ENCODE data around the gene USH1C.

USH1C gene

GRCh38 chr11:17498475-17498874 is 45.7 kb downstream of the USH1C start:
- DNase-seq, result no peak

DNA sequence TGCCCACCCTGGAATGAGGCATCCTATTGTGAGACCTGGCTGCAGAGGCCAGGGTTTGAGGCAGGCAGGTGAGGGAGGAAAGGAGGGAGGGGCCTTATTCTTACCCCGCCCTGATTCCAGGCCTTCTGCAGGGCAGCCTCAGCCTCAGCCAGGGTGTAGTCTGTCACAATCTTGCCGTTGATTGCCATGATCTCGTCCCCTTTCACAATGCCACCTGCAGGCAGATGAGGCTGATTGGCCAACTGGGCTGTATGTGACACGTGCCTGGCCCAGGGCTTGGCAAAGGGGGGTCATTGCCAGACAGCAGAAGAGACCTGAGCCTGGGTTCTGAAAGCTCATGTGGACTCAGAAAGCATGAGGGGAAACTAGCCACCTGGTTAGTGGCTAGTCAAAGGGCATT is 46.2 kb downstream of the USH1C start:
- DNase-seq, result no peak

DNA sequence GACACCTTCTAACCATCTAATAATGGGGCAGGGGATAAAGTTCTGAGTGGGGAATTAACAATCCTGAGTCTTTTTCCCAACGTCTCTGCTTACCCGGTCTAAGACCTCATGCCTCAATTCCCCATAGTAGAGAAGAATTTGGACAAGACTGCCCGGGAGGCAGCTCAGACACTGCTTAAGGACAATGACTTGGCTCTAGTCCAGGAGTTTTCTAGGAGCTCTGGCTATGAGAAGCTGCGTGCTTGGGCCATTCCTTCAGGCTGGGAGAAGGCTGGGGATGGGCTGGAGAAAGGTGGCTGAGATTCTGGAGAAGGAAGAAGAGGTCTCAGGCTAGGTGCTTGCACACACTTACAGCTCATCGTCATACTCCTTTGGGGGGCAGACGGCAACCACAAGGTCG is 47.8 kb downstream of the USH1C start:
- no peak for DNase-seq

- no peak for DNase-seq
Measured at GRCh38 chr11:17494019-17494418, 50.2 kb downstream of the USH1C start.

GRCh38 chr11:17490938-17491337 is 53.3 kb downstream of the USH1C start:
- DNase-seq, result no peak

DNA sequence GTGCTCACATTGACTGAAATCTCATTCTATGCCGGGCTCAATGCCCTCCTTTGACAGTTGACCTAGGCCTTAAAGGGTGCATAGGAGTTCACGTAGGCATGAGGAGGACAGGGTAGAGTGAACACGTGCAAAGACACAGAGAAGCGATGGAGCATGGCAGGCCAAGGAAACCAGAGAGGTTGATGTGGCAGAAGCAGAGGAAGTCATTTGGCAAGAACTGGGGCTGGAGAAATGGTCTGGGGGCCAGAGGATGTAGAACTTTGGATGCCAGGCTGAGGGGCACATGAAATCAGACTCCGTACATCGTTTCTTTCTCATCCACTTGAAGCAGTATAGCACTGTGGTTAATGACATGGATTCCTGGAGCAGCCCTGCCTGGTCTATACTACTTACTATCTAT is 54.0 kb downstream of the USH1C start:
- DNase-seq, result no peak

DNA sequence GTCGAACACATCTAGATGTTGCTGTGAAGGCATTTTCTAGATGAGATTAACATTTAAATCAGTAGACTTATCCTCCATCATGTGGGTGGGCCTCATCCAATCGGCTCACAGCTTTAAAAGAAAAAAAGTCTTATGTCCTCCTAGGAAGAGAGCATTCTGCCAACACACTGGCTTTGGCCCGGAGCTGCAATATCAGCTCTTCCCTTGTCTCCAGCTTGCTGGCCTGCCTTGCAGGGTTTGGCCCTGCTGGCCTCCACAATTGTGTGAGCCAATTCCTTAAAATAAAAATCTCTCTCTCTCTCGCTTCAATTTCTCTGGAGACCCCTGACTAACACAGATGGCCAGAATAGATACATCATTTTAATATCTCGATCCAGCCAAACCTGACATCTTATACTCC is 54.5 kb downstream of the USH1C start:
- DNase-seq, result no peak

DNA sequence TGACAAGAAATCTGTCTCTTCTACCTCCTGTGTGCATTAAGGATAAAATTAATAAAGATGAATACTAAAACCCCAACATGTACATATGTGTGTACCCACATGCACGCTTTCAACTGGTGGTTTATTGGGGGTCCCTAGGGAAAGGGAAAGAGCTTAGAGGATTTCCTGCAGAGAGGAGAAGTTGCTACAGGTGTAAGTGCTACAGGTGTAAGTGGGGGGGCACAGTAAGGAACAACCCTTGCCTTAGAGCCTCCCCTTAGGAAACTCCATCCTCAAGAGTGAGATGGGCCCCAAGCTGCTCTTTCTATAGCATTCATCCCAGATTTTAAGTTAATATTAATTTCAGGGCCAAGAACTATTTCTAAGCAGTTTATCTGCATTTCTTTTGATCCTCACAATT is 55.7 kb downstream of the USH1C start:
- DNase-seq, result no peak

DNA sequence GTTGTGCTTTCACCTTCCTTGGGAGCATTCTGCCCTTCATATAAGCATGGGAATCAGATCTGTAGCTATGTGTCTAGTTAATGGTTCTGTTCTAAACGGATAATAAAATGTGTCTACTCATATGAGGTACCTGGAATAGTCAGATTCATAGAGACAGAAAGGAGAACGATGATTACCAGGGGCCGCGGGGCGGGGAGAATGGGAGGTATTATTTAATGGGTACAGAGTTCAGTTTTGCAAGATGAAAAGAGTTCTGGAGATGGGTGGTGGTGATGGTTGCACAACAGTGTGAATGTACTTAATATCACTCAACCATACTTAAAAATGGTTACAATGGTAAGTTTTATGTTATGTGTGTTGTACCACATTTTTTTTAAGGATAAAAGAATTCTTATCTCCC is 57.6 kb downstream of the USH1C start:
- no peak for DNase-seq

DNA sequence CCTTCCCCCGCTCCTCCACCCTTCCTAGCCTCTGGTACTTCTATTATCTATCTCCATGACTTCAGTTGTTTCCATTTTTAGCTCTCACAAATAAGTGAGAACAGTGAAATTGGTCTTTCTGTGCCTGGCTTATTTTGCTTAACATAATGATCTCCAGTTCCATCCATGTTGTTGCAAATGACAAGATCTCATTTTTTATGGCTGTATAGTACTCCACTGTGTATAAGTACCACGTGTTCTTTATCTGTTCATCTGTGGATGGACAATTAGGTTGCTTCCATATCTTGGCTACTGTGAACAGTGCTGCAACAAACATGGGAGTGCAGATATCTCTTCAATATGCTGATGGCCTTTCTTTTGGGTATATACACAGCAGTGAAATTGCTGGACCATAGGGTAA is 60.7 kb downstream of the USH1C start:
- no peak for DNase-seq

GRCh38 chr11:17481905-17482304 is 62.3 kb downstream of the USH1C start:
- DNase-seq, result no peak

GRCh38 chr11:17479284-17480214 is 64.7 kb downstream of the USH1C start:
- no peak for DNase-seq

- no peak for DNase-seq
Measured at GRCh38 chr11:17478070-17478469, 66.1 kb downstream of the USH1C start.

DNA sequence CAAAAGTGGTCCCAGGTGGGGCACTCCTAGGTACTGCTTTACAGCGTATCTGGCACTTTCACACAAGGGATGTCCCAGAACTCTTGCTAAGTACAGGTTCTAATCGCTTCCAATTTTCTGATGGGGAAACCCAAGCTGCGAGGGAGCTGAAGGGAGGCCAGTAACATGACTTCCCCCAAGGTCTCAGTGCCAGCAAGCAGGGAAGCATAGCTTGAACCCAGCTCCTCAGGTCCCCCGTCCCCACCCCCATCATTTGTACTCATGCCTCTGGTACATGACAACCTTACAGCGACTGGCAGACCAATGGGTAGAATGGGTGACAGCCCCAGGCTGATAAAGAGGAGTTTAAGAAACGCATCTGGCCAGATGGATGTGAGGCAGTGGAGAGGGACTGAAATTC is 66.9 kb downstream of the USH1C start:
- no peak for DNase-seq

- no peak for DNase-seq
Measured at GRCh38 chr11:17477084-17477333, 67.2 kb downstream of the USH1C start.

GRCh38 chr11:17476317-17477083 is 67.7 kb downstream of the USH1C start, which contains the start of gene ABCC8:
Gene ABCC8, minus strand, starts transcription at chr11:17476845. Its CDS starts 69 bp downstream, at chr11:17476776.
- DNase-seq, result no peak

DNA sequence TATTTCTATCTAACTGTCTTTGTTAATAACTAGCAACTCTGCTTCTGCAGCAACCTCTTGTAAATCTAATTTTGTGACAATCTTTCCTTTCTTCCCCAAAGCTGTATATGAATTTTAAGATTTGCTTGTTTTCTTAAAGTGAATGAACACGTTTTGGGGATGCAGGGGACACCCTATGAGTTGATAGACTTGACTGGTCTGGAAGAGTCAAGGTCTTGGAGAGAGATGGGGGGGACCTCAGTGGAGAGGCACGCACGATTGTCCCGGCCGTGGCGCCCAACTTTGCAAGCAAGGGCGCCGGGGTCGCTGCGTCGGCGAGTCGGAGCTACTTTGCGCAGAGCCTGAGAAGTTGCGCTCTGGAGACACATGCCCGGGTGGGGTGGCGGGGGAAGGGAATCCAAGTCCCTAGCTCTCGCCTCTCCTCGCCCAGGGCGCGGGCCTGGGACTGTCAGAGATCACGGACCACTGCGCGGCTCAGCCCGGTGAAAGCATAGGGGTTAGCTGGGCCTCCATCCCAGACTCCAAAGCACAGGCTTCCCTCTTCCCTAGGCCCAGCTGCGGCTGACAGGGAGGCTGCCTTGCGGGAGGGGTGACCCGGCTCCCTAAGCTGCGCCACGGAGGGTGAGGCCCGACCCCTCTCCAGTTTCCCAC is 68.4 kb downstream of the USH1C start:
- no peak for DNase-seq

GRCh38 chr11:17473071-17473744 is 71.0 kb downstream of the USH1C start:
- no peak for DNase-seq

DNA sequence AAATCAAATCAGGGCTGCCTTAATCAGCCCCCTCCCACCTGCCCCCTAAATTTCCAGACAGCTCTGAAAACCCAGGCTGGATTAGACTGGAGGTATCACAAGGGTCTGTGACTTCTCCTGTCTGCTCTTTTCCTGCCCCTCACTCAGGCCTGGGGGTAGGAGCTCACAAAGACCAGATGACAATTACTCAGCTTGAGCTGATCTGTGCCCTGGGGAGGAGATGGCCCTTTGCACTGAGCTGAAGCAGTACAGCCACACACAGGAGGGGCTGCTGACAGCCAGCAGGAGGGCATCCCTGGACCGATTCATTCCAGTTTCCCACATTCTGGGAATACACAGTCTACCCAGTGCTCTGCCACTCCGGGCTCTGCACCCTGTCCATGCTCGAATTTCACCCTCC is 71.7 kb downstream of the USH1C start:
- DNase-seq, result no peak

DNA sequence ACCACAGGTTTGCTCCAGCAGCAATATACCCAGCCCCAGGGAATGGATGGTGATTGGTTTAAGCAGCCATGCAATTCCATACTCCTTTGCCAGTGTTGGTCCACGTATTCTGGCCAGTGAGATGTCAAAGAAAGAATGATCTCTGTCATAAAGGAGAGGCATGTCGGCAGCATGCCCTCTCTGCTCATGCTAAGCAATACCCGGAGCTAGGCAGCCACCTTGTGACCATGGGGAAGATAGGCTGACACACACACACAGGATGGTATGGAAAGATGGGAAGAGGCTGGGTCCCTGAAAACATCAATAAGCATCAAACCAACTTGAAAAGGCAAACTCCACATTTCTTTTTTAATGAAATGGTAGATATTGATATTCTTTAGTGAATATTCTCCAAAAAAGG is 72.7 kb downstream of the USH1C start:
- no peak for DNase-seq

DNA sequence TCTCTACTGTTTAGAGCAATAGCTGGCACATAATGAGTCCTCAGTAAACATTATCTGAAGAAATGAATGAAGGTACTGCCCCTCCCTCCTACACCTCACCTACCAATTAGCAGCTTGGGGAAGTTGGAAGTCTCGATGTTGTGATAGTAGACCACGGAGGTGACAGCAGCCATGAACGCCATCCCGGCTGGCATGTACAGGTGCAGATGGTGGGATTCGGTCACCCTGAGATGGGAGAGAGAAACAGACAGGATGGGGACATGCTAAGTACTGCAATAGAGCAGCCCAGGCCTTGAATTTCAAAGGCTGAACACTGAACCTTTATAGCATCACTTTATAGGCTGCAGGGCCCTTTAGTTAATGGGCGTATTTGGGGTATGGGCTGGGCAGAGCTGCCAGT is 74.2 kb downstream of the USH1C start:
- no peak for DNase-seq

- no peak for DNase-seq
Measured at GRCh38 chr11:17468122-17468521, 76.1 kb downstream of the USH1C start.

DNA sequence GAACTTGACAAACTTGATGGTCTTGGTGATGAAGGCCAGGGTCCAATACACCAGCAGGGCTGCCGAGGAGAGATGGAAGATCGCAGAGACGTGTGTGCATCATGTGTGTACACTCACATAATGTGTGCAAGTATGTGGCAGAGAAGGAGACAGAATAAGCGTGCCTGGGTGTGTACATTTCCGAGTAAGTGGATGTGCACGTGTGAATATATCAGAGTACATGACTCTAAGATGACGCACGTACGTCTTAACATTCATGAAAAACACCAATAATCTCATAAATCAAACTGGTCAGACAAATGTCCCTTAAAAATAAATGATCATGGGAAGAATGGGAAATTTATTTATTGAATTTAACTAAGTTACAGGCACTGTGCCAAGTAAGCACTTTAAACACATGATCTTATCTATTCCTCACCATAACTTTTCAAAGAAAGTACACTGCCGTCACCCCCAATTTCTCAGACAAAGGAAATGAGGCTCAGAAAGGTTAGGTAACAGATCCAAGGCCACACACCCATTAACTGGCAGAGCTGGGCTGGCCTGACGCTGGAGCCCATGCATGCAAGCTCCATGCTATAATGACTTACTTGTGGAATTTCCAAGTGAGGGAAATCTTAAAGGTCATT is 80.6 kb downstream of the USH1C start:
- DNase-seq, result no peak
